HepG2 (cell line): ENCODE results near the gene NDUFB4. TPM values are rescaled to one million over a fixed set of nuclear protein-coding genes. Genes with fewer than 3 reads are reported as not detected.

ENCODE experiments used
- CTCF ChIP-seq: sonication (generic); formaldehyde crosslinking; IDR thresholded peaks from 2 replicates; pipeline ENCODE4 v1.5.0; 2020; ENCODE audit warnings: mild to moderate bottlenecking, missing genetic modification reagents, moderate library complexity
- FOSL2 ChIP-seq: sonication (generic); formaldehyde crosslinking; IDR thresholded peaks from 2 replicates; pipeline ENCODE4 v1.4.0; 2020; ENCODE audit warnings: missing genetic modification reagents
- FOXP4 ChIP-seq: sonication (generic); formaldehyde crosslinking; IDR thresholded peaks from 2 replicates; pipeline ENCODE4 v1.4.0; 2020; ENCODE audit warnings: missing genetic modification reagents
- HOXA3 ChIP-seq: sonication (generic); formaldehyde crosslinking; IDR thresholded peaks from 2 replicates; pipeline ENCODE4 v1.5.0; 2020; ENCODE audit warnings: missing genetic modification reagents
- LCORL ChIP-seq, 2 experiments: fragments of 450-650 bp in 1 of 2; sonication (generic) in 1 of 2; formaldehyde crosslinking in 1 of 2; IDR thresholded peaks; 2 replicates each; pipeline versions ENCODE4 v1.5.0 to v1.6.1; 2017 to 2020; ENCODE audit warnings: antibody characterized with exemption in 1 of 2, missing genetic modification reagents in 1 of 2
- PLRG1 ChIP-seq: fragments of 450-650 bp; conservative IDR thresholded peaks from 2 replicates; pipeline ENCODE4 v1.6.1; 2016
- POGK ChIP-seq: sonication (generic); formaldehyde crosslinking; conservative IDR thresholded peaks from 2 replicates; pipeline ENCODE4 v1.8.0; 2022; ENCODE audit warnings: mild to moderate bottlenecking, moderate library complexity, missing genetic modification reagents
- POLR2AphosphoS5 ChIP-seq: IDR thresholded peaks from 2 replicates; pipeline ENCODE4 v1.6.1; 2012; ENCODE audit warnings: low read depth, low read length
- RNF2 ChIP-seq: fragments of 450-650 bp; conservative IDR thresholded peaks from 2 replicates; pipeline ENCODE4 v1.6.1; 2016; ENCODE audit warnings: low read depth
- SMC3 ChIP-seq: IDR thresholded peaks from 2 replicates; pipeline ENCODE4 v1.6.1; 2011; ENCODE audit warnings: low read length, improper control_type of control experiment
- STAG1 ChIP-seq: sonication (generic); formaldehyde crosslinking; IDR thresholded peaks from 2 replicates; pipeline ENCODE4 v1.4.0; 2020; ENCODE audit warnings: missing genetic modification reagents
- YY1 ChIP-seq: IDR thresholded peaks from 2 replicates; pipeline ENCODE4 v1.6.1; 2011; ENCODE audit warnings: low read length, low read depth, moderate library complexity, mild to moderate bottlenecking; ENCODE audit not compliant: insufficient read depth, insufficient replicate concordance
- ZNF235 ChIP-seq: sonication (generic); formaldehyde crosslinking; IDR thresholded peaks from 2 replicates; pipeline ENCODE4 v1.8.1; 2023; ENCODE audit warnings: mild to moderate bottlenecking, missing genetic modification reagents, borderline replicate concordance
- ZNF331 ChIP-seq: sonication (generic); formaldehyde crosslinking; IDR thresholded peaks from 2 replicates; pipeline ENCODE4 v1.4.0; 2020; ENCODE audit warnings: missing genetic modification reagents
- ZNF574 ChIP-seq: sonication (generic); formaldehyde crosslinking; IDR thresholded peaks from 2 replicates; pipeline ENCODE4 v1.4.0; 2020; ENCODE audit warnings: missing genetic modification reagents
- ZNF687 ChIP-seq: sonication (generic); formaldehyde crosslinking; IDR thresholded peaks from 2 replicates; pipeline ENCODE4 v1.5.1; 2020; ENCODE audit warnings: mild to moderate bottlenecking, missing genetic modification reagents, moderate library complexity
- polyA plus RNA-seq, 8 experiments: library from polyadenylated mRNA; depleted of rRNA in 3 of 8; stranded (reverse) in 7 of 8; unstranded in 1 of 8; fragments of >200 nt; fragmentation: Illumina TruSeq in 4 of 8; extraction: Trizol in 4 of 8; gene quantifications; 2 replicates each; pipeline versions ENCODE4 v1.2.1 to v1.2.3, GENCODE V29; 2011 to 2016; ENCODE audit warnings: low read depth in 4 of 8, missing spikeins in 1 of 8, mixed read lengths in 1 of 8; ENCODE audit not compliant: insufficient read depth in 1 of 8
- total RNA-seq, 5 experiments: library from RNA; depleted of rRNA; stranded (reverse); fragments of >200 nt; fragmentation: Illumina TruSeq; extraction: Trizol; gene quantifications; 2 replicates each; pipeline ENCODE4 v1.2.3, GENCODE V29; 2016; ENCODE audit warnings: low read depth in 1 of 5

Gene NDUFB4
- total and polyA plus RNA-seq, 2 of the 13 experiments (the other 11 are each of a cell fraction or from before 2014, with no cell fraction given) = 115 to 116 TPM

GRCh38 chr3:120558771-120559241 is 37.3 kb upstream of the NDUFB4 start (continued):
- TF ChIP-seq ZNF687 (CRISPR knock-in tag) (0 out of 2 replicates have a peak, but pooled peaks have one; percentile 14), LCORL (IDR thresholded peaks at IDR 0.05) (no peak), LCORL (CRISPR knock-in tag; IDR thresholded peaks at IDR 0.05) (peak; percentile 27; the same call in 1 of the 2 replicates), FOXP4 (CRISPR knock-in tag) (0 out of 2 replicates have a peak, but pooled peaks have one; percentile 10), STAG1 (CRISPR knock-in tag) (peak; percentile 79), ZNF331 (CRISPR knock-in tag) (peak; percentile 72), YY1 (peak; percentile 15), CTCF (CRISPR knock-in tag) (peak; percentile 88), HOXA3 (CRISPR knock-in tag) (peak; percentile 28; the same call in 1 of the 2 replicates), ZNF574 (CRISPR knock-in tag) (0 out of 2 replicates have a peak, but pooled peaks have one; percentile 34), FOSL2 (CRISPR knock-in tag) (peak; percentile 22; the same call in 1 of the 2 replicates), SMC3 (peak; percentile 39), POLR2AphosphoS5 (no peak), POGK (0 out of 2 replicates have a peak, but pooled peaks have one; percentile 42), PLRG1 (no peak), RNF2 (peak; percentile 86), ZNF235 (CRISPR knock-in tag) (0 out of 2 replicates have a peak, but pooled peaks have one; percentile 35)
